Brain microvascular endothelial cell (primary cell): ENCODE results near the gene OSBP2.

ENCODE experiments used
- DNase-seq: peaks from one replicate; pipeline ENCODE4 v3.0.0-alpha.2; 2020
- H3K27ac ChIP-seq: fragments of 250-450 bp; sonication (Bioruptor Pico); 2 replicates; pipeline ENCODE4 v1.5.1; 2020; ENCODE audit warnings: mild to moderate bottlenecking, moderate library complexity
- H3K27me3 ChIP-seq: fragments of 250-450 bp; sonication (Bioruptor Pico); replicated peaks from 2 replicates; pipeline ENCODE4 v1.5.1; 2020; ENCODE audit warnings: mild to moderate bottlenecking
- H3K36me3 ChIP-seq: fragments of 250-450 bp; sonication (Bioruptor Pico); replicated peaks from 2 replicates; pipeline ENCODE4 v1.5.1; 2020; ENCODE audit warnings: mild to moderate bottlenecking
- H3K4me3 ChIP-seq: 2 replicates; pipeline ENCODE4 v1.5.1; 2011; ENCODE audit warnings: low read depth, mild to moderate bottlenecking, control low read depth, low read length, moderate library complexity
- in situ Hi-C: cut with HindIII; loops from 2 replicates; pipeline ENCODE4 v1.10.0; 2017; ENCODE audit warnings: low sequenced_read_pairs, low pct_ligation_motif_present
- TF ChIP-seq, protein P1 (sequence below): IDR thresholded peaks from 2 replicates; pipeline ENCODE4 v1.5.1; 2011; ENCODE audit warnings: low read depth, mild to moderate bottlenecking, moderate library complexity, low read length, control low read depth, inconsistent platforms; ENCODE audit errors: missing control alignments

The OSBP2 gene

DNA sequence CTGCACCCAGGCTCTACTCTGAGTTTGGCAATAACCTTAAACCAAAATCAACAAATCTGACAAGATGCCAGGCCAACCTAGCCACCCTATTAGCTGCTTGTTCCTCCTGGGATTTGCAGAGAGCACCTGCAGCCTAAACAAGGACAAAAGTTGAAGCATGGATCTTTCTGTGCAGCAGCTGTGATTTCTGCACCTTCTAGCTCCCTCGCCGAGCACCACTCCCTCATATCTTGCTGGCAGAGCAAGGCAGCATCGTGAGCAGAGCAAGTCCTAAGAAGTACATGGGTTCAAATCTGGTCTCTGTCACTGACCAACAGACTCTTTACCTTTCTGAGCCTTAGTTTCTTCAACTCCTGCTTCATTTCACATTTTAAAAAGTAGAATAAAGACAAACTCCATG is 235.6 kb downstream of the OSBP2 start:
- in situ Hi-C loops: no loop called here
- DNase-seq: no peak
- Histone ChIP-seq H3K27ac (no peak overlapping the region), H3K27me3 (no peaks in the 10 kb centered on the region), H3K4me3 (no peak overlapping the region), H3K36me3 (peaks cover 82% of the 10 kb centered on the region)
- TF ChIP-seq, protein P1, sequence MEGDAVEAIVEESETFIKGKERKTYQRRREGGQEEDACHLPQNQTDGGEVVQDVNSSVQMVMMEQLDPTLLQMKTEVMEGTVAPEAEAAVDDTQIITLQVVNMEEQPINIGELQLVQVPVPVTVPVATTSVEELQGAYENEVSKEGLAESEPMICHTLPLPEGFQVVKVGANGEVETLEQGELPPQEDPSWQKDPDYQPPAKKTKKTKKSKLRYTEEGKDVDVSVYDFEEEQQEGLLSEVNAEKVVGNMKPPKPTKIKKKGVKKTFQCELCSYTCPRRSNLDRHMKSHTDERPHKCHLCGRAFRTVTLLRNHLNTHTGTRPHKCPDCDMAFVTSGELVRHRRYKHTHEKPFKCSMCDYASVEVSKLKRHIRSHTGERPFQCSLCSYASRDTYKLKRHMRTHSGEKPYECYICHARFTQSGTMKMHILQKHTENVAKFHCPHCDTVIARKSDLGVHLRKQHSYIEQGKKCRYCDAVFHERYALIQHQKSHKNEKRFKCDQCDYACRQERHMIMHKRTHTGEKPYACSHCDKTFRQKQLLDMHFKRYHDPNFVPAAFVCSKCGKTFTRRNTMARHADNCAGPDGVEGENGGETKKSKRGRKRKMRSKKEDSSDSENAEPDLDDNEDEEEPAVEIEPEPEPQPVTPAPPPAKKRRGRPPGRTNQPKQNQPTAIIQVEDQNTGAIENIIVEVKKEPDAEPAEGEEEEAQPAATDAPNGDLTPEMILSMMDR: no peak

DNA sequence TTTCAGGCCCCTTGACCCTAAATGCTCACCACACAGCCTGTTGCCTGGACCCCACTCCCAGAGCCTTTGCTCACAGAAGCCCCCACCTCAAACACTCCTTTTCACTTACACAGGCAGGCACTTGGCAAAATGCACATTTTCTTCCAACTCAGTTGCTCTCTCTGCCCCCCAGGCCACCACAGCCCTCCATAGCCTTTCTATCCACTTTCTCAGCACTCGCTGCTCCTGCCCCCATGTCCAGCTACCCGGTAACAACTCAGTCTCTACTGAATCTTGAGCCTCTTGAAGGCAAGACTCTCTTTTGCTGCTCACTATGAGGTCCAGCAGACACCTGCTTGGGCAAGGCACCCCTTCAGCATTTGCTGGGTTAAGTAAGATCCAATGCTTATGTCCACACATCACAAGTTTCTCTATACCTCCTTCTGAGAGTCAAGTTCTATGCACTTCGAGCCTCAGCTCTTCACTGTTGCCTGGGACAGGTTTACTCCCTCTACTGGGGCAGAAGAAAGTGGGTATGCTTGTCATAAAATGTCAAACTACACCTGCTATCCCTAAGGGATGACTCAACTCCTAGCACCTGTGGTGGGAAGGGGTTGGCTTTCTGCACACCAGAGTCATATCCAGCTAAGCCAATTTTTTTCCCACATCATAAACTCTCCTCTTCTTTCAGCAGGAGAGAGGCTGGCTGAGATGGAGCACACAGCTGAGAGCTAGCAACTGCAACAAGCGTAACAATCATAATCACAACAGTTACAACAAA is 237.0 kb downstream of the OSBP2 start:
- TF ChIP-seq, protein P1: no peak
- in situ Hi-C loops: no loop called here
- H3K36me3 ChIP-seq: peaks cover 89% of the 10 kb centered on the region
- H3K4me3 ChIP-seq: no peak overlapping the region
- DNase-seq: no peak
- no peaks in the 10 kb centered on the region for H3K27me3 ChIP-seq
- no peak overlapping the region for H3K27ac ChIP-seq

DNA sequence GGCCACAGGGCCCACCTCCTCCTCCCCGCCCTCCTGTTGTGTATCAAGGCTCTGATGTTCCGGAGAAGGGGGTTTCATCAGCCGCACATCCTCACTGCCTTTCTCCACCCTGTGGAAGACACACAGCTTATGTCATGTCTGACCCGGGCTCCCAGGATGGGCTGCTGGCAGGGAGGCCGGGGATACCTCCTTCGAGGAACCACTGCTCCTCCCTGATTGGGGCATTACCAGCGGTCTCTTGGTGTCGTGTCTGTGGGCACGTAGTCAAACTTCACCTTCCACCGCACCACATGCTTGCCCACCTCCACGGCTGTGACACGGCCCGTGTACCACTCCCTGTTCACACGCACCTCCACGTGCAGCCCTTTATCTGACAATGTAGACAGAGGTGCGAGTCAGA is 238.0 kb downstream of the OSBP2 start:
- no peak for DNase-seq
- TF ChIP-seq, protein P1: no peak
- H3K27me3 ChIP-seq: no peaks in the 10 kb centered on the region
- in situ Hi-C loops: no loop called here
- H3K27ac ChIP-seq: no peak overlapping the region
- peaks cover 89% of the 10 kb centered on the region for H3K36me3 ChIP-seq
- no peak overlapping the region for H3K4me3 ChIP-seq

DNA sequence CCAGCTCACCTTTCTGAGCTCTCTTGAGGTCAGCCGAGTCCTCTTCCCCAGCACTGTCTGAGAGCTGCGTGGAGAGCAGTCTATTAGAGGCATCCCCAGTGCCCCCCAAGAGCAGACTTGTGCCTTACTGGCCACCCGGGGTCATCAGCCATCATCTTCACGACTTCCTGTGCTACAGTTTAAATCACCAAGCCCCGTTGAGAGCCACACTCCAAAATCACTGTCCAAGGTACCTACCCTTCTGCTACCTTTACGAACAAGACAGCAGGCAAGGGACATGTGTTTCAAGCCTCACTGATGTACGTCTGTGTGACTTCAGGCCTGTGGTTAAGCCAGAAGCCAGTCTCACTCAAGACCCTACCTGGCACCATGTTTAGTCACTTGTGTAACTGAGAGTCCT is 238.8 kb downstream of the OSBP2 start:
- TF ChIP-seq, protein P1: no peak
- Histone ChIP-seq H3K4me3 (no peak overlapping the region), H3K36me3 (peaks cover 88% of the 10 kb centered on the region), H3K27me3 (no peaks in the 10 kb centered on the region), H3K27ac (no peak overlapping the region)
- in situ Hi-C loops: no loop called here
- DNase-seq: no peak

DNA sequence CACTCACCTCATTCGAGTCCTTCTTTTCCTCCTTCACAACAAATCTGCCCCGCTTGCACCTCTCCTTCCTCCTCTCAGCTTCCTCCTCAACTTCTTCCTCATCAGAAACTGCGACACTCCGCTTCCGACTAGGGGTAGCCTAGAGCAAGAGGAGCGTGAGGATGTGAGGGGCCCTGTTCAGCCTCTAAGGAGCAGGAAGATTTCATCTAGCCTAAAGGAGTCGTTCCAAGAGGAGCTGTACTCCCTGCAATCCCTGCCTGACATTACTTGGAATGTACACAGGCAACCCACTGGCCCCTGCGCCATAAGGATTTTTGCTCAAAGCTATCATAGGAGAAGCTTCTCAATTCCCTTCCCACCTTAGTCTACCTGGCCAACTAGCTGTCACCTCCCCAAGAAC is 239.4 kb downstream of the OSBP2 start:
- in situ Hi-C loops: no loop called here
- no peak overlapping the region for H3K4me3 ChIP-seq
- TF ChIP-seq, protein P1: no peak
- H3K36me3 ChIP-seq: peaks cover 87% of the 10 kb centered on the region
- no peaks in the 10 kb centered on the region for H3K27me3 ChIP-seq
- no peak for DNase-seq
- no peak overlapping the region for H3K27ac ChIP-seq

DNA sequence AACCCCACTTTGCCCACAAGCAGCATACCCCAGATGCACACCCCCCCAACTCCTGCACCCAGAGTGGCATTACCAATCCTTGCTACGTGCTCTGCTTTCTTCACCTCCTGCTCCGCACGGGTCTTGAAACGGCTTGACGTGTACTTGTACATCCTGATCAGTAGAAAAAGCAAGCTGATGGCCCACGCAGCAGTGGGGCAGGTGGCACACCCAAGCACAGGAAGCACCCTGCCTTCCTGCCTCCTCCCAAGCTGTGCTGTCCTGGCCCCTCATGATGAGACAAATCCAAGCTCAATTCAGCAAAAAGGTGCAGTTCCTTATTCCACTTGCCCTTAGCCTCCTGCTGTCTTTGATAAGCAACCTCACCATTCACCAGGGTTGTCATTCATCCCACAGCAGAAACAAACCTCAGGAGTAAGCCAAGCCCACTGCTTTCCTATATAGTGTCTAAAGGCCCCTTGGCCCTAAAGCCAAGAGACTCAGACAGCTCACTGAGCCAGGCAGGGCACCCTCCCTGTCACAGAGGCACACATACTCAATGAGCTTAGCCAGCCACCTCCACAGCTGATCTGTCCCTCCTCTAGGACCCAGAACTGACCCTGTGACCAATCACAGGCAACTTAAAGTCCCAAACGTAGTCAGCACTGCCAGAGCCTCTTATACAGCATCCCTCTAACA is 246.2 kb downstream of the OSBP2 start:
- Histone ChIP-seq H3K27ac (no peak overlapping the region), H3K27me3 (no peaks in the 10 kb centered on the region), H3K4me3 (no peak overlapping the region), H3K36me3 (peaks cover 90% of the 10 kb centered on the region)
- TF ChIP-seq, protein P1: no peak
- in situ Hi-C loops: no loop called here
- no peak for DNase-seq
